ENCODE results near the gene TMEM115.

- no peak for TF ChIP-seq CTCF (conservative IDR thresholded peaks at IDR 0.05; ENCODE audit: low read depth, low read length)
- no peak for TF ChIP-seq EZH2 (IDR thresholded peaks at IDR 0.05; ENCODE audit: borderline replicate concordance, low read depth, low read length, poor library complexity, severe bottlenecking)
Measured at GRCh38 chr3:50396502-50396901, 37.2 kb upstream of the TMEM115 start.
